CD4-positive, alpha-beta T cell treated with Interleukin-1 beta for 1 hour (primary cell): ENCODE data around the gene AHSP.
"Not testable (repeated sequence)": the region's sequence is repeated elsewhere in the genome, so short reads cannot be mapped to it uniquely, and the experiment has no call there.

Experiments
- DNase-seq, 2 donors: peaks; one replicate each; pipeline ENCODE4 v3.0.0-alpha.2; 2020 to 2022

Gene AHSP

DNA sequence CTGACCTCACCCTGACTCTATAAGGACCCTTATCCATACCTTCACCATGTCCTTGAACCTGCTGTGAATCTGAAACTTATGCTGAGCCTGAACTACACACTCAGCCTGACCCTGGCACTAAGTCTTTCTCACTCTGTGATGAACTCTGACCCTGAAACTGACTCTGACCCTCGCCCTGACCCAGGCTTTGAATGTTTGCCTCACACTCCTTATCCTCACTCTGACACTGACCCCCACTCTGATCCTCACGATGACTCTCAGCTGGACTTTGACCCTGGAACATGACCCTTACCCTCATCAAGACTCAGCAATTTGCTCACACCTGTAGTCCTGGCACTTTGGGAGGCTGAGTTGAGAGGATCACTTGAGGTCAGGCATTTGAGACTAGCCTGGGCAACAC is 4.4 kb downstream of the AHSP start:
- no peak for DNase-seq

DNA sequence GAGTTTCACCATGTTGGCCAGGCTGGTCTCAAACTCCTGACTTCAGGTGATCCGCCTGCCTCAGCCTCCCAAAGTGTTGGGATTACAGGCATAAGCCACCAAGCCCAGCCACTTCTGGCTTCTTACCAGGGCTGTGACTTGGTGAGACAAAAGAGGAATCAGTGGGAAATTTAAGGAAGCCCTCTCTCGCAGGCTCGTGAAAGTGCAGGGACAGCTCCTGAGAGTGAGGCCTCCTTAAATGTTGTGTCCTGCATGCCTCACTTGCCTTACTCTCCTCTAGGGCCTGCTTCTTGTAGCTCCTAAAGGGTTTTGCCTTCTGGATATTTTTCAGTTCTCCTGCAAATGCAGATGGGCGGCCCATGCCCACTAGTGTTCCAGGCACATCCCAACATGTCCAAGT is 5.2 kb downstream of the AHSP start:
- no peak for DNase-seq

DNA sequence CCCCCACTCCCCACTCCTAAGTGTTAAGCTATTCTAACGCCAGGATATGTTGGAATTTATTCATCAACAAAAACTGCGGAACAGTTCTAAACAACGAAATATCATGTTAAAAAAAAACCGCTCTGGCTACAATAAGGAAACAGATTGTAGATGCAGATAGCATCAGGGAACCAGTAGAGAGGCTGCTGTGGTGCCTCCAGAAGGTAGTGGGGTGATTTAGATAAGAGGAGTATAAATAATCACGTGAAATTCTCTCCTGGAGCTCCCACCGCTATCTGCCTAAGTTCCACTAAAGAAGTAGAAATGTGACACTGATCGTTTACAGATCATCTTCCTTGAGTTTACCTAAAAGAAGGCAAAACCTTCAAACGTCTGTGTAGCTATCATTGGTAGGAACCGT is 8.0 kb downstream of the AHSP start:
- no peak for DNase-seq

DNA sequence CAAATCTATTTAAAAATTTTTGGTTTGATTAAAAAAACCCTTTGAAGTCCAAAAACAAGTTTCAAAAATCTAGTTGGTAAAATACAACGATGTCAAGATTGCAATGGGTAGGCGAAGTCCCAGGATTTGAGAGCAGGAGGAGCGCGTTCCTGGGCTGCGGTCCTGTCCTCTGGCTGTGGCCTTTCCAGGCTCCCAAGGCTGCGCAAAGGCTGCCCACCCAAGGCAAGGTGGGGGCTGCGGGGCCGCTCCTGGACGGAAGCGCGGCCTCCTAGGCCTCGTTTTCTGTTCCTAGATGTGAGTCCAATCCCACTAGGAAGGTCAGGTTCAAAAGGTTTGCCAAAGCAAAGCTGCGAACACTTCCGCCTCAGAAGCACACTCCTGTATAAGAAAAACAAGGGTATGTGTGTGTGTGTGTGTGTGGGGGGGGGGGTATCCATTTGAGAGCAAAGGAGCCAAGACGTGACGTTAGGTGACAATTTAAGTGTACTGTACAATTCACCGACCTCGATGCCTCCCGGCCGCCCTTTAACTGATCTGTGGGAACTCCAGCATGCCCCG is 9.2 kb downstream of the AHSP start:
- no peak for DNase-seq

DNA sequence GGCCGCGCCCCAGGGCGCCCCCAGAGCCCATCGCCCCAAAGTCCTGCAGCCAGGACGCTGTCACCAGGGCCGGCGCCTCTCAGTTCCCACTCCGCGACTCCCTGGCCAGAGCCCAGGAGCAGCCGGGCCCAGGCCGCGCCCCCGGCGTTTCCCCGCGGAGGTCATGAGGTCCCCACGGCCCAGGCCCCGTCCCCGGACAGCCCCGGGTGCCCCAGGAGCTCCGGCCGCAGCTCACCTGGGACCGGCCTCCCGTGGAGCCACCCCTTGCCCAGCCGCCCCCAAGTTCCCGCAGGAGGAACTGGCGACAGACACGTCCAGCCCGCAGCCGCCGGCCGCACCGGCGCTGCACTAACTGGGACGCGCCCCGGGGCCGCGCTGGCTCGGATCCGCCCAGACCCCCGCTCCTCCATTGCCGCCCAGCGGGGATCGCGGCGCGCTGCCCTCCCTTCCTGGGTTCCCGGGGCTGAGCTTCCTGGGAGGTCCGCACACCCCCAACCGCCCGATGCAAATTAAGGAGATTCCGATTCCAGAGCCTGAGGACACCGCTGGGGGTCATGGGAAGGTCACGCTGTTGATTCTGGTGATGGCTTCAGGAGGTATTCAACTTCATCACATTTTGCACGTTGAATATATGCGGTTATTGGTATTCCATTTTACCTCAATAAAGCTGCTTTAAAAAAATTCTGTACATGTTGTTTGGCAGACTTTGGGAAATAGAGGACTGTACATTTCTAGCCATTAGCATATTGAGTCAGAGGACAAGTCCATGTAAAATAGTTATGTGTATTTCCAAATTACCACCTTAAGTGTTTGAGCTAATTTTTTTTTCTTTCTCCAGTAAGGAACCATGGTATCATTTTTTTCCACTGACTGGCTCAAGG is 9.9 kb downstream of the AHSP start:
- DNase-seq = no peak

DNA sequence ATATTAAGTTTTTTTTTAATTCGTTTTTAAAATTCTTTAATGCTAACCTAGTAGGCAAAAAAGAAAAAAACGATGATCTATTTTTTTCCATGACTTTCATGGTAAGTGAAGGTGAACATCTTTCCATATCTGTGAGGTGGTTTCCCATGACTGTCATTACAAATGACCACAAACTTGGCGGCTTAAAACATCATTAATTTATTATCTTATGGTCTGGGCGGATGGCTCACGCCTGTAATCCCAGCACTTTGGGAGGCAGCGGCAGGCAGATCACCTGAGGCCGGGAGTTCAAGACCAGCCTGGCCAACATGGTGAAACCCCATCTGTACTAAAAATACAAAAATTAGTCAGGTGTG is 10.5 kb downstream of the AHSP start:
- DNase-seq = not testable (repeated sequence)

DNA sequence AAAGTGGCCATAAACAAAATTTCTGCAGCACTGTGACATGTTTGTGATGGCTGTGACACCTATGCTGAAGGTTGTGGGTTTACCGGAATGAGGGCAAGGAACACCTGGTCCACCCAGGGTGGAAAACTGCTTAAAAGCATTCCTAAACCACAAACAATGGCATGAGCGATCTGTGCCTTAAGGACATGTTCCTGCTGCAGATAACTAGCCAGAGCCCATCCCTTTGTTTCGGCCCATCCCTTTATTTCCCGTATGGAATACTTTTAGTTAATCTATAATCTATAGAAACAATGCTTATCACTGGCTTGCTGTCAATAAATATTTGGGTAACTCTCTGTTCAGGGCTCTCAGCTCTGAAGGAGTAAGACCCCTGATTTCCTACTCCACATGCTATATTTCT is 12.1 kb downstream of the AHSP start:
- not testable (repeated sequence) for DNase-seq

DNA sequence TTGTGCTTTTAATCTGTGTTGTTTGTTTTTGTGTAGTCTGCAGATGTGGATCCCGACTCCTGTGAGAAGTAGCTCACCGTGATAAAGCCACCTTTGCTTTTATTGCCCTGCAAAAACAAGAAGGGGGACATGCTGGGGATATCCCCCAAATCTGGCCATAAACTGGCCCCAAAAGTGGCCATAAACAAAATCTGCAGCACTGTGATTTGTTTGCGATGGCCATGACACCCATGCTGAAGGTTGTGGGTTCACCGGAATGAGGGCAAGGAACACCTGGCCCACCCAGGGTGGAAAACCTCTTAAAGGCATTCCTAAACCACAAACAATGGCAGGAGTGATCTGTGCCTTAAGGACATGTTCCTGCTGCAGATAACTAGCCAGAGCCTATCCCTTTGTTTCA is 15.1 kb downstream of the AHSP start:
- DNase-seq = no peak

DNA sequence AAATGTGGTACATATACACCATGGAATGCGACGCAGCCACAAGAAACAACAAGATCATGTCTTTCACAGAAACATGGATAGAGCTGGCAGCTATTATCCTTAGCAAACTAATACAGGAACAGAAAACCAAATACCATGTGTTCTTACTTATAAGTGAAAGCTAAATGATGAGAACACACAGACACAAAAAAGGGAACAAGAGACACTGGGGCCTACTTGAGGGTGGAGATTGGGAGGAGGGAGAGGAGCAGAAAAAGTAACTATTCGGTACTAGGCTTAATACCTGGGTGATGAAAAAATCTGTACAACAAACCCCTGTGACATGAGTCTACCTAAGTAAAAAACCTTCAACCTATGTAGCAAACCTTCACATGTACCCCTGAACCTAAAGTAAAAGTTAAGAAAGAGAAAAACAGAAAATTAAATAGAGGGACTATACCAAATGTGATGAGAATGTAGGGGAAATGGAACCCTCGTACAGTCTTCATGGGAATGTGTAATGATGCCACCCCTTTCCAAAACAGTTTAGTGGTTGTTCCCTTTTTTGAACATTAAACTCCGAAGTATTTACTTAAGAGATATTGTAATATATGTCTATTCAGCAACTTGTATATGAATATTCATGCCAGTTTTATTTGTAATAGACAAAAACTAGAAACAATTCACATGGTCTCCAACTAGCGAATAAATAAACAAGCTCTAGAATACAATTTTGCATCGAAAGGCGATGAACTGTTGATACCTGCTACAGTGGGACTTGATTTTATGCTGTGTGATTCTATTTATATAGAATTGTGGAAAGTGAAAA is 33.9 kb downstream of the AHSP start:
- DNase-seq = no peak

DNA sequence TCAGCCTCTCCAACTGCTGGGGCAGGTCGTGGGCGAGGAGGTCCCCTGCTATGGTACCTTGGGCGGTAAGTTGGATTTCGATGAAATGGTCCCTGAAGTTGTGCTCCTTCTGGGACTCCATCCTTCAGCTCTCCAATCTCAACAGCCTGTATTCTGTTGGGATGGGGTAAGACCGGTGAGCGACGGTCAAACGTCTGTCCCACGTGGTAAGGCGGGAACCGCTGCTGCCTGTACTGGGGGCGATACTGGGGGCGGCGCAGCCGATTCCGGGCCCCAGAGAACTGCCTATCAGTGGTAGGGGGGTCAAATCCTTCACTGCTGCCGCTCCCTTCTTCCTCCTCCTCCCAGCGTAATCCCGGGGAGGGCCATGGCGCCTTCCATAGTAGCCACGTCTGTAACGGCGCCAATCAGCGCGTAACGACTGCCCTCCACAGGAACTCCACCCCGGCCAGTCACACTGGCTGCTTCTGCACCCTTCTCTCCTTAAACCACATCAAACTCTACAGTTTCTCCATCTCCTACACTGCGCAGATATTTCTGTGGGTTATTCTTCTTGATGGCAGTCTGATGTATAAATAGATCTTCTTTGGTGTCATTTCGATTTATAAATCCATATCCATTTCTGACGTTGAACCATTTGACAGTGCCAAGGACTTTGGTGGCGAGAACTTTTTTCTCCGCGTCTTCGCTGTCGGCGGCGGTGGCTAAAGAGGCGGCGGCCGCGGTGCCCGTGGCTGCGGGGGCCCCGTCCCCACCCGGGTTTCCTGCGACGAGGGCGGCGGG is 41.1 kb downstream of the AHSP start:
- DNase-seq = no peak

DNA sequence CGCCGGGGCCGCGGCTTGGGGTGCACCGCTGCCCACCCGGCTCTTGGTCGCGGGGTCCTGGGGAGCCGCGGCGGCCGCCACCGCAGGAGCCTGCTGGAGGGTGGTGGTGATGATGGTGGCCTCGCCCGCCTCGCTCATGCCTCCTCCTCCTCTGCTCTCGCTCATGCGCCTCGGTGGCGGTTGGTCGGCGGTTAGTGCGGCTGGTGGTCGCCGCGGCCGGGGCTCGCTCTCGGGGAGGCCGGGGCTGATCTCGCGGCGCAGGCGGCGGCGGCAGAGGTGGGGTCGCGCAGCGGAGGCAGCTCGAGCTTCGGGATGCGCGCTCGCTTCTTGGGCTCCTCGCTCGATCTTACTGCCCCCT is 41.6 kb downstream of the AHSP start:
- no peak for DNase-seq

DNA sequence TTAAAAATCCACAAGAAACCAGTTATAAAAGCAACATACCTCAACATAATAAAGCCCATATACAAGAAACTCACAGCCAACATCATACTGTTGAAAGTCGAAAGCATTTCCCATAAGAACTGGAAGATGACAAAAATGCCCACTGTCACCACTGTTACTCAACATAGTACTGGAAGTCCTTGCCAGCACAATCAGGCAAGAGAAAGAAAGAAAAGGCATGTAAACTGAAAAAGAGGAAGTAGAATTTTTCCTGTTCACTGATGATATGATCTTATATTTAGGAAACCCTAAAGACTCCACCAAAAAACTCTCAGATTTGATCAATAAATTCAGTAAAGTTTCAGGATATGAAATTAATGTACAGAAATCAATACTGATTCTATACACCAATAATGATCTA is 45.1 kb downstream of the AHSP start:
- no peak for DNase-seq

DNA sequence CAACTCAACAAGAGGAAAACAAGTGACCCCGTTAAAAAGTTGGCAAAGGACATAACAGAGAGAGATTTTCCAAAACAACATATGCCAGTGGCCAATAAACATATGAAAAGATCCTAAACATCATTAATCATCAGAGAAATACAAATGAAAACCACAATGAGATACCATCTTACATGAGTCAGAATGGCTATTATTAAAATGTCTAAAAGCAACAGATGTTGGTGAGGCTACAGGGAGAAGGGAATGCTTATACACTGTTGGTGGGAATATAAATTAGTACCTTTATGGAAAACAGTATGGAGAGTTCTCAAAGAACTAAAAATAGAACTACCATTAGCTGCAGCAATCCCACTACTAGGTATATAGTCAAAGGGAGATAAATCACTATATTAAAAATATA is 46.5 kb downstream of the AHSP start:
- not testable (repeated sequence) for DNase-seq

DNA sequence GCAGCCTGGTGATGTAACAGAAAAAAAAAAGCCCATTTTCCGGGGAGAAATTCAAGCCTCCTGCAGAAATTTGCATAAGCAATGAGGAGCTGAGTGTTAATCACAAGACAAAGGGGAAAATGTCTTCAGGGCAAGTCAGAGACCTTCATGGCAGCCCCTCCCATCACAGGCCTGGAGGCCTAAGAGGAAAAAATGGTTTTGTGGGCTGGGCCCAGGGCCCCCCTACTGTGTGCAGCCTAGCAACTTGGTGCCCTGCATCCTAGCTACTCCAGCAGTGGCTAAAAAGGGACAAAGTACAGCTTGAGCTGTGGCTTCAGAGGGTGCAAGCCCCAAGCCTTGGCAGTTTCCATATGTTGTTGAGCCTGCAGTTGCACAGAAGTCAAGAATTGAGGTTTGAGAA is 49.7 kb downstream of the AHSP start:
- no peak for DNase-seq
